ENCODE results near the gene SMARCD3. TPM values are rescaled to one million over a fixed set of nuclear protein-coding genes. Genes with fewer than 3 reads are reported as not detected.

The SMARCD3 gene
- total and polyA plus RNA-seq, 2 experiments from 2014 or later = 3.3 to 4.0 TPM

GRCh38 chr7:151226560-151226874, 22.0 kb downstream of the SMARCD3 start (continued):
- TF ChIP-seq ZNF462 (CRISPR knock-in tag; IDR thresholded peaks at IDR 0.05) = no peak
- TF ChIP-seq CREB1 (CRISPR knock-in tag; IDR thresholded peaks at IDR 0.05; ENCODE audit: low read depth) = no peak
- TF ChIP-seq ZNF114 (CRISPR knock-in tag; IDR thresholded peaks at IDR 0.05) = no peak
- TF ChIP-seq JUNB (IDR thresholded peaks at IDR 0.05; ENCODE audit: unreplicated experiment) = no peak
- TF ChIP-seq, protein P1, sequence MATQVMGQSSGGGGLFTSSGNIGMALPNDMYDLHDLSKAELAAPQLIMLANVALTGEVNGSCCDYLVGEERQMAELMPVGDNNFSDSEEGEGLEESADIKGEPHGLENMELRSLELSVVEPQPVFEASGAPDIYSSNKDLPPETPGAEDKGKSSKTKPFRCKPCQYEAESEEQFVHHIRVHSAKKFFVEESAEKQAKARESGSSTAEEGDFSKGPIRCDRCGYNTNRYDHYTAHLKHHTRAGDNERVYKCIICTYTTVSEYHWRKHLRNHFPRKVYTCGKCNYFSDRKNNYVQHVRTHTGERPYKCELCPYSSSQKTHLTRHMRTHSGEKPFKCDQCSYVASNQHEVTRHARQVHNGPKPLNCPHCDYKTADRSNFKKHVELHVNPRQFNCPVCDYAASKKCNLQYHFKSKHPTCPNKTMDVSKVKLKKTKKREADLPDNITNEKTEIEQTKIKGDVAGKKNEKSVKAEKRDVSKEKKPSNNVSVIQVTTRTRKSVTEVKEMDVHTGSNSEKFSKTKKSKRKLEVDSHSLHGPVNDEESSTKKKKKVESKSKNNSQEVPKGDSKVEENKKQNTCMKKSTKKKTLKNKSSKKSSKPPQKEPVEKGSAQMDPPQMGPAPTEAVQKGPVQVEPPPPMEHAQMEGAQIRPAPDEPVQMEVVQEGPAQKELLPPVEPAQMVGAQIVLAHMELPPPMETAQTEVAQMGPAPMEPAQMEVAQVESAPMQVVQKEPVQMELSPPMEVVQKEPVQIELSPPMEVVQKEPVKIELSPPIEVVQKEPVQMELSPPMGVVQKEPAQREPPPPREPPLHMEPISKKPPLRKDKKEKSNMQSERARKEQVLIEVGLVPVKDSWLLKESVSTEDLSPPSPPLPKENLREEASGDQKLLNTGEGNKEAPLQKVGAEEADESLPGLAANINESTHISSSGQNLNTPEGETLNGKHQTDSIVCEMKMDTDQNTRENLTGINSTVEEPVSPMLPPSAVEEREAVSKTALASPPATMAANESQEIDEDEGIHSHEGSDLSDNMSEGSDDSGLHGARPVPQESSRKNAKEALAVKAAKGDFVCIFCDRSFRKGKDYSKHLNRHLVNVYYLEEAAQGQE (IDR thresholded peaks at IDR 0.05; ENCODE audit: unreplicated experiment) = no peak
- no peak for TF ChIP-seq EZH2phosphoT487 (IDR thresholded peaks at IDR 0.05; ENCODE audit: unreplicated experiment)

All from GM23338 (cell line).